ENCODE data around the gene SPAG6.

GRCh38 chr10:22372917-22373316 lies 27.6 kb downstream of the SPAG6 start:
- TF ChIP-seq, protein P1, sequence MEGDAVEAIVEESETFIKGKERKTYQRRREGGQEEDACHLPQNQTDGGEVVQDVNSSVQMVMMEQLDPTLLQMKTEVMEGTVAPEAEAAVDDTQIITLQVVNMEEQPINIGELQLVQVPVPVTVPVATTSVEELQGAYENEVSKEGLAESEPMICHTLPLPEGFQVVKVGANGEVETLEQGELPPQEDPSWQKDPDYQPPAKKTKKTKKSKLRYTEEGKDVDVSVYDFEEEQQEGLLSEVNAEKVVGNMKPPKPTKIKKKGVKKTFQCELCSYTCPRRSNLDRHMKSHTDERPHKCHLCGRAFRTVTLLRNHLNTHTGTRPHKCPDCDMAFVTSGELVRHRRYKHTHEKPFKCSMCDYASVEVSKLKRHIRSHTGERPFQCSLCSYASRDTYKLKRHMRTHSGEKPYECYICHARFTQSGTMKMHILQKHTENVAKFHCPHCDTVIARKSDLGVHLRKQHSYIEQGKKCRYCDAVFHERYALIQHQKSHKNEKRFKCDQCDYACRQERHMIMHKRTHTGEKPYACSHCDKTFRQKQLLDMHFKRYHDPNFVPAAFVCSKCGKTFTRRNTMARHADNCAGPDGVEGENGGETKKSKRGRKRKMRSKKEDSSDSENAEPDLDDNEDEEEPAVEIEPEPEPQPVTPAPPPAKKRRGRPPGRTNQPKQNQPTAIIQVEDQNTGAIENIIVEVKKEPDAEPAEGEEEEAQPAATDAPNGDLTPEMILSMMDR (IDR thresholded peaks at IDR 0.05; ENCODE audit: low read length), result no peak
- no peak for TF ChIP-seq EZH2 (optimal IDR thresholded peaks at IDR 0.05; ENCODE audit: low read depth, low read length)
